IMR-90 (cell line): ENCODE measurements around the gene MYOM1. TPM values are rescaled to one million over a fixed set of nuclear protein-coding genes. Genes with fewer than 3 reads are reported as not detected.

Experiments used
- ATAC-seq: fragments of 200-7000 bp; cut with Tn5 transposase; 2 replicates; pipeline ENCODE4 v1.9.1; 2020; ENCODE audit warnings: low read depth, mild to moderate bottlenecking, moderate library complexity
- BruUV-seq: library from RNA; stranded (reverse); fragments of 400-500 nt; replicated peaks from 2 replicates; lab custom pipeline; 2021; lab: Mats Ljungman, UMichigan
- CTCF ChIA-PET: fragments of 300-600 bp; formaldehyde crosslinking; extraction: SDS; loops from one replicate; lab custom pipeline; 2021; ENCODE audit warnings: antibody characterized with exemption; lab: Yijun Ruan, JAX
- POLR2A ChIA-PET: fragments of 300-600 bp; sonication (Branson Sonifier 250); formaldehyde crosslinking; loops from one replicate; lab custom pipeline; 2022; ENCODE audit warnings: antibody characterized with exemption; ENCODE audit not compliant: unreplicated experiment; lab: Charles Lee
- DNase-seq: peaks from one replicate; pipeline ENCODE4 v3.0.0; 2013
- H2AFZ ChIP-seq: replicated peaks from 2 replicates; pipeline ENCODE3; 2013; ENCODE audit warnings: low read length, mild to moderate bottlenecking; ENCODE audit not compliant: poor library complexity
- H2AK5ac ChIP-seq: 2 replicates; pipeline ENCODE4 v1.6.1; 2013; ENCODE audit warnings: low read depth, low read length, inconsistent platforms
- H2AK9ac ChIP-seq: replicated peaks from 2 replicates; pipeline ENCODE3; 2013; ENCODE audit warnings: mild to moderate bottlenecking, low read depth, low read length, moderate library complexity; ENCODE audit not compliant: poor library complexity
- H2BK120ac ChIP-seq: 2 replicates; pipeline ENCODE4 v1.6.1; 2013; ENCODE audit warnings: low read depth, low read length, inconsistent platforms
- H2BK15ac ChIP-seq: 3 replicates; pipeline ENCODE4 v1.6.1; 2013; ENCODE audit warnings: low read depth, low read length, inconsistent platforms
- H2BK20ac ChIP-seq: 2 replicates; pipeline ENCODE4 v1.6.1; 2013; ENCODE audit warnings: low read depth, mild to moderate bottlenecking, inconsistent platforms, low read length, moderate library complexity
- H2BK5ac ChIP-seq: 2 replicates; pipeline ENCODE4 v1.6.1; 2013; ENCODE audit warnings: mild to moderate bottlenecking, low read depth, low read length, inconsistent platforms; ENCODE audit not compliant: poor library complexity, severe bottlenecking
- H3K14ac ChIP-seq: replicated peaks from 2 replicates; pipeline ENCODE4 v1.6.1; 2013; ENCODE audit warnings: low read depth, low read length, inconsistent platforms
- H3K18ac ChIP-seq: 2 replicates; pipeline ENCODE4 v1.6.1; 2013; ENCODE audit warnings: low read depth, low read length, control low read depth
- H3K23ac ChIP-seq: 2 replicates; pipeline ENCODE4 v1.6.1; 2013; ENCODE audit warnings: low read depth, low read length, inconsistent platforms
- H3K27ac ChIP-seq: 2 replicates; pipeline ENCODE4 v1.5.1; 2013; ENCODE audit warnings: mild to moderate bottlenecking, control low read depth, low read length; ENCODE audit not compliant: insufficient read depth
- H3K27me3 ChIP-seq: 2 replicates; pipeline ENCODE4 v1.6.1; 2013; ENCODE audit warnings: low read length; ENCODE audit not compliant: control insufficient read depth, insufficient read depth
- H3K36me3 ChIP-seq: 2 replicates; pipeline ENCODE4 v1.6.1; 2013; ENCODE audit warnings: low read length, mixed read lengths; ENCODE audit not compliant: control insufficient read depth, insufficient read depth
- H3K4ac ChIP-seq: 2 replicates; pipeline ENCODE4 v1.6.1; 2013; ENCODE audit warnings: low read depth, low read length, inconsistent platforms
- H3K4me1 ChIP-seq: 2 replicates; pipeline ENCODE4 v1.6.1; 2013; ENCODE audit warnings: low read length, mixed read lengths; ENCODE audit not compliant: control insufficient read depth, insufficient read depth
- H3K4me2 ChIP-seq: 2 replicates; pipeline ENCODE4 v1.6.1; 2013; ENCODE audit warnings: low read depth, mild to moderate bottlenecking, control low read depth, low read length, moderate library complexity
- H3K4me3 ChIP-seq: 2 replicates; pipeline ENCODE4 v1.5.1; 2013; ENCODE audit warnings: low read depth, mild to moderate bottlenecking, control low read depth, low read length, moderate library complexity; ENCODE audit not compliant: insufficient read depth
- H3K56ac ChIP-seq: 2 replicates; pipeline ENCODE4 v1.6.1; 2013; ENCODE audit warnings: low read length, inconsistent platforms; ENCODE audit not compliant: insufficient read depth; ENCODE audit errors: extremely low read depth
- H3K79me1 ChIP-seq, 2 experiments: 2 replicates each; pipeline ENCODE4 v1.6.1; 2013; ENCODE audit warnings: low read length in 2 of 2, inconsistent platforms in 1 of 2, low read depth in 1 of 2
- H3K9ac ChIP-seq: 2 replicates; pipeline ENCODE4 v1.6.1; 2013; ENCODE audit warnings: low read depth, low read length, control low read depth
- H3K9me1 ChIP-seq: 2 replicates; pipeline ENCODE4 v1.6.1; 2013; ENCODE audit warnings: low read length, inconsistent platforms; ENCODE audit not compliant: insufficient read depth
- H3K9me3 ChIP-seq: 2 replicates; pipeline ENCODE4 v1.6.1; 2013; ENCODE audit warnings: low read length; ENCODE audit not compliant: control insufficient read depth, insufficient read depth
- H4K20me1 ChIP-seq: 2 replicates; pipeline ENCODE4 v1.6.1; 2013; ENCODE audit warnings: low read length, inconsistent platforms; ENCODE audit not compliant: insufficient read depth
- H4K5ac ChIP-seq: 2 replicates; pipeline ENCODE4 v1.6.1; 2013; ENCODE audit warnings: mild to moderate bottlenecking, low read depth, low read length, control low read depth
- H4K8ac ChIP-seq, 2 experiments: 2 replicates each; pipeline ENCODE4 v1.6.1; 2013; ENCODE audit warnings: low read depth in 2 of 2, low read length in 2 of 2, control low read depth in 1 of 2, inconsistent platforms in 1 of 2
- H4K91ac ChIP-seq: 2 replicates; pipeline ENCODE4 v1.6.1; 2013; ENCODE audit warnings: low read depth, low read length, inconsistent platforms; ENCODE audit not compliant: insufficient read depth
- BHLHE40 ChIP-seq: fragments of 150-350 bp; IDR thresholded peaks from 2 replicates; pipeline ENCODE4 v1.6.1; 2016; ENCODE audit warnings: mild to moderate bottlenecking, low read depth, low read length
- CEBPB ChIP-seq: IDR thresholded peaks from 2 replicates; pipeline ENCODE4 v1.6.1; 2012; ENCODE audit warnings: low read depth, low read length, improper control_type of control experiment
- MAFK ChIP-seq: IDR thresholded peaks from 2 replicates; pipeline ENCODE4 v1.6.1; 2012; ENCODE audit warnings: low read depth, low read length, improper control_type of control experiment
- NFE2L2 ChIP-seq: fragments of 150-350 bp; IDR thresholded peaks from 2 replicates; pipeline ENCODE4 v1.6.1; 2016; ENCODE audit warnings: low read depth, mild to moderate bottlenecking, low read length
- POLR2A ChIP-seq: IDR thresholded peaks from 2 replicates; pipeline ENCODE4 v1.6.1; 2012; ENCODE audit warnings: mild to moderate bottlenecking, low read depth, low read length
- RAD21 ChIP-seq: IDR thresholded peaks from 2 replicates; pipeline ENCODE4 v1.6.1; 2012; ENCODE audit warnings: low read length, improper control_type of control experiment
- RCOR1 ChIP-seq: IDR thresholded peaks from 2 replicates; pipeline ENCODE4 v1.6.1; 2012; ENCODE audit warnings: mild to moderate bottlenecking, low read length, improper control_type of control experiment; ENCODE audit not compliant: insufficient replicate concordance
- RFX5 ChIP-seq: IDR thresholded peaks from 2 replicates; pipeline ENCODE4 v1.8.0; 2012; ENCODE audit warnings: low read depth, mild to moderate bottlenecking, low read length, moderate library complexity
- SMC3 ChIP-seq: fragments of 150-350 bp; IDR thresholded peaks from 2 replicates; pipeline ENCODE4 v1.6.1; 2016; ENCODE audit warnings: low read depth, mild to moderate bottlenecking, antibody characterized with exemption, low read length, moderate library complexity
- WGBS, 2 experiments: methylation state at CpG; one replicate each; pipeline versions ENCODE4 v1.1.5 to v1.1.7; 2013; ENCODE audit warnings: missing lambda C conversion rate in 2 of 2; ENCODE audit not compliant: insufficient read length in 1 of 2; ENCODE audit errors: extremely low coverage in 2 of 2; 5-methylcytosine and 5-hydroxymethylcytosine counted together
- dilution Hi-C: fragments of 300-500 bp; cut with HindIII; formaldehyde crosslinking; loops from one replicate; pipeline ENCODE4 v1.14.3; 2018; ENCODE audit warnings: low sequenced_read_pairs; ENCODE audit not compliant: unreplicated experiment
- in situ Hi-C: fragments of 300-500 bp; cut with MboI; formaldehyde crosslinking; loops from 3 replicates; pipeline ENCODE4 v1.14.3; 2019; ENCODE audit warnings: low sequenced_read_pairs, inconsistent platforms, mixed read lengths
- intact Hi-C: fragments of 100-400 bp; cut with micrococcal nuclease; formaldehyde crosslinking; loops from 2 replicates; pipeline ENCODE4 v1.10.0; 2022
- polyA plus RNA-seq, 3 experiments: library from polyadenylated mRNA; depleted of rRNA; stranded (reverse); fragments of >200 nt; gene quantifications; 2 replicates each; pipeline ENCODE4 v1.2.3, GENCODE V29; 2012; ENCODE audit warnings: low replicate concordance in 1 of 3
- total RNA-seq: library from RNA; depleted of rRNA; stranded (reverse); fragments of >200 nt; gene quantifications from 2 replicates; pipeline ENCODE4 v1.2.3, GENCODE V29; 2012
- TF ChIP-seq, protein P1 (sequence below): fragments of 150-350 bp; IDR thresholded peaks from 2 replicates; pipeline ENCODE4 v1.6.1; 2016; ENCODE audit warnings: low read depth, mild to moderate bottlenecking, low read length, moderate library complexity, borderline replicate concordance
- TF ChIP-seq, protein P2 (sequence below): fragments of 150-350 bp; IDR thresholded peaks from 2 replicates; pipeline ENCODE4 v1.6.1; 2017; ENCODE audit warnings: mild to moderate bottlenecking, antibody characterized with exemption, low read length, low read depth

Gene MYOM1
- total and polyA plus RNA-seq, 2 of the 4 experiments (the other 2 are of a cell fraction), result under 0.01 to 0.10 TPM

DNA sequence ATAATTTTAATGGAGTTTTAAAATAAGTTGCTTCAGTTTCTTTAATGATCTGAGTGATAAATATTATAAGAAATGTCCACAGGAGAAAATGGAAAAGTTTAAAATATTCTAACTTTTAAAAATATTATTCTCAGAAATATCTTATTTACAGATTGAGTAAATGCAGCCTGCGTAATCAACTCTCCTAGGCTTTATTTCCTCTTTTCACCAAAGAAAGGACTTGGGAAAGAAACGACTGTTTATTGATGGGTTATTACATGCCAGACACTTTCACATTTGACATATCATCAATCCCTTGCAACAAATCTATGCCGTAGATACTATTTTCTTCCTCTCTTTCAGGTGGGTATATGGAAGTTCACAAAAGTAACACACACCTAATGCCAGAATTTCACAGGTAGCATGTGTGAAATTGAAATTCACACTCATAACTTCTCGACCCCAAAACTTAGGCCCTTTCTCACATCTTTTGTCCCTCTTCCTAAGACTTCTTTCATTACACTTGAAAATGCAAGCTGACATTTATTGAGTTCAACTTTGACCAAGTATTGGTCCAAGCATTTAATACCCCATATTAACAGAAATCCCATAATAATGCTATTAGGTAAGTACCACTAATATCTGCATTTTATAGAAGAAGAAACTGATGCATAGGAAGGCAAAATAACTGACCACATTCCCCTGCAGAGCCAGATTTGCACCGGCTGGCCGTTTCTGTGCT, 49.2 kb downstream of the MYOM1 start:
- in situ Hi-C loops, result no loop called here

More for the DNA sequence above, 49.2 kb downstream of the MYOM1 start:
- H3K9me3 ChIP-seq, result no peaks in the 10 kb centered on the region
- no CpG with 5 or more reads among the region's 6 CpGs for WGBS, 2 experiments
- H4K91ac ChIP-seq, result no peak overlapping the region
- no peak overlapping the region for H2BK15ac ChIP-seq
- TF ChIP-seq, protein P1, sequence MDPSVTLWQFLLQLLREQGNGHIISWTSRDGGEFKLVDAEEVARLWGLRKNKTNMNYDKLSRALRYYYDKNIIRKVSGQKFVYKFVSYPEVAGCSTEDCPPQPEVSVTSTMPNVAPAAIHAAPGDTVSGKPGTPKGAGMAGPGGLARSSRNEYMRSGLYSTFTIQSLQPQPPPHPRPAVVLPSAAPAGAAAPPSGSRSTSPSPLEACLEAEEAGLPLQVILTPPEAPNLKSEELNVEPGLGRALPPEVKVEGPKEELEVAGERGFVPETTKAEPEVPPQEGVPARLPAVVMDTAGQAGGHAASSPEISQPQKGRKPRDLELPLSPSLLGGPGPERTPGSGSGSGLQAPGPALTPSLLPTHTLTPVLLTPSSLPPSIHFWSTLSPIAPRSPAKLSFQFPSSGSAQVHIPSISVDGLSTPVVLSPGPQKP, result no peak
- TF ChIP-seq BHLHE40 (no peak), NFE2L2 (no peak), RCOR1 (no peak), POLR2A (no peak), RFX5 (no peak), SMC3 (no peak), RAD21 (no peak), CEBPB (no peak), MAFK (no peak)
- TF ChIP-seq, protein P2, sequence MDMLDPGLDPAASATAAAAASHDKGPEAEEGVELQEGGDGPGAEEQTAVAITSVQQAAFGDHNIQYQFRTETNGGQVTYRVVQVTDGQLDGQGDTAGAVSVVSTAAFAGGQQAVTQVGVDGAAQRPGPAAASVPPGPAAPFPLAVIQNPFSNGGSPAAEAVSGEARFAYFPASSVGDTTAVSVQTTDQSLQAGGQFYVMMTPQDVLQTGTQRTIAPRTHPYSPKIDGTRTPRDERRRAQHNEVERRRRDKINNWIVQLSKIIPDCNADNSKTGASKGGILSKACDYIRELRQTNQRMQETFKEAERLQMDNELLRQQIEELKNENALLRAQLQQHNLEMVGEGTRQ, result no peak
- DNase-seq (no peak), ATAC-seq (no peak)
- CTCF ChIA-PET, result no interaction called here
- H3K4ac ChIP-seq, result no peak overlapping the region
- peaks cover 3% of the 10 kb centered on the region; the same call in 1 of the 2 replicates for H3K9me1 ChIP-seq
- H2AK9ac ChIP-seq, result no peak overlapping the region
- H3K36me3 ChIP-seq, result no peaks in the 10 kb centered on the region
- H2BK5ac ChIP-seq, result no peak overlapping the region
- H2AK5ac ChIP-seq, result no peak overlapping the region
- no peak overlapping the region for H3K23ac ChIP-seq
- BruUV-seq, result no TSS peak
- no peak overlapping the region for H3K14ac ChIP-seq
- H3K79me1 ChIP-seq, result no peaks in the 10 kb centered on the region
- H3K4me2 ChIP-seq, result no peak overlapping the region
- H3K27ac ChIP-seq, result no peak overlapping the region
- no peak overlapping the region for H2AFZ ChIP-seq
- H4K8ac ChIP-seq, result no peak overlapping the region
- H3K27me3 ChIP-seq, result peaks cover 9% of the 10 kb centered on the region
- no peaks in the 10 kb centered on the region for H4K20me1 ChIP-seq
- H3K4me1 ChIP-seq, result peaks cover 8% of the 10 kb centered on the region
- H2BK120ac ChIP-seq, result no peak overlapping the region
- no peak overlapping the region for H3K9ac ChIP-seq
- H2BK20ac ChIP-seq, result no peak overlapping the region
- POLR2A ChIA-PET, result no interaction called here
- no peak overlapping the region for H3K4me3 ChIP-seq
- dilution Hi-C loops (no loop called here), intact Hi-C loops (no loop called here)
- no peak overlapping the region for H4K5ac ChIP-seq
- no peak overlapping the region for H3K18ac ChIP-seq
- H3K56ac ChIP-seq, result no peak overlapping the region
